NB4 (cell line): ENCODE measurements around the gene AP5S1.

ENCODE experiments used
- MYC ChIP-seq: IDR thresholded peaks from 2 replicates; pipeline ENCODE4 v1.6.1; 2011; ENCODE audit warnings: low read depth, low read length
- POLR2A ChIP-seq: IDR thresholded peaks from 2 replicates; pipeline ENCODE4 v1.6.1; 2011; ENCODE audit warnings: mild to moderate bottlenecking; ENCODE audit not compliant: insufficient read length; ENCODE audit errors: extremely low read depth
- TF ChIP-seq, protein P1 (sequence below): IDR thresholded peaks from one replicate; pipeline ENCODE4 v1.5.1; 2012; ENCODE audit warnings: low read depth, low read length
- TF ChIP-seq, protein P2 (sequence below): IDR thresholded peaks from 2 replicates; pipeline ENCODE4 v1.6.1; 2011; ENCODE audit warnings: low read depth, low read length

DNA sequence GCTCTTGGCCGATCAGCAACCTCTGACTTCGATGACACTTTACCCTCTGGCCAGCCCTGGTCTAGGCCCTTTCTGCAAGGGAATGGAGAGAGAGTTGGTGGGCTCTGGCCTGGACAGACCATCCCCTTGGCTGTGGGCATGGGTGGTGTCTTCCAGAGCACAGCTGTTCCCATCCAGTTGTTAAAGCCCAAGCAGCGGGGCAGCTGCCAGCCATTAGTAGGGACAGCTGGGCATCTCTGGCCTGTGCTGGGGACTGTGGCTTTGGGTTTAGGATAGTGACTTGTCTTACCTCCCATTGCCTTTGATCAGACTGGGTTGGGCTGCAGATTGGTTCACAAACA lies 21.5 kb upstream of the AP5S1 start:
- TF ChIP-seq POLR2A (no peak), MYC (no peak)
- TF ChIP-seq, protein P1, sequence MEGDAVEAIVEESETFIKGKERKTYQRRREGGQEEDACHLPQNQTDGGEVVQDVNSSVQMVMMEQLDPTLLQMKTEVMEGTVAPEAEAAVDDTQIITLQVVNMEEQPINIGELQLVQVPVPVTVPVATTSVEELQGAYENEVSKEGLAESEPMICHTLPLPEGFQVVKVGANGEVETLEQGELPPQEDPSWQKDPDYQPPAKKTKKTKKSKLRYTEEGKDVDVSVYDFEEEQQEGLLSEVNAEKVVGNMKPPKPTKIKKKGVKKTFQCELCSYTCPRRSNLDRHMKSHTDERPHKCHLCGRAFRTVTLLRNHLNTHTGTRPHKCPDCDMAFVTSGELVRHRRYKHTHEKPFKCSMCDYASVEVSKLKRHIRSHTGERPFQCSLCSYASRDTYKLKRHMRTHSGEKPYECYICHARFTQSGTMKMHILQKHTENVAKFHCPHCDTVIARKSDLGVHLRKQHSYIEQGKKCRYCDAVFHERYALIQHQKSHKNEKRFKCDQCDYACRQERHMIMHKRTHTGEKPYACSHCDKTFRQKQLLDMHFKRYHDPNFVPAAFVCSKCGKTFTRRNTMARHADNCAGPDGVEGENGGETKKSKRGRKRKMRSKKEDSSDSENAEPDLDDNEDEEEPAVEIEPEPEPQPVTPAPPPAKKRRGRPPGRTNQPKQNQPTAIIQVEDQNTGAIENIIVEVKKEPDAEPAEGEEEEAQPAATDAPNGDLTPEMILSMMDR = no peak
- TF ChIP-seq, protein P2, sequence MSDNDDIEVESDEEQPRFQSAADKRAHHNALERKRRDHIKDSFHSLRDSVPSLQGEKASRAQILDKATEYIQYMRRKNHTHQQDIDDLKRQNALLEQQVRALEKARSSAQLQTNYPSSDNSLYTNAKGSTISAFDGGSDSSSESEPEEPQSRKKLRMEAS = no peak
